GM12873 (cell line): ENCODE data around the gene CTXND1.

ENCODE experiments used
- CTCF ChIP-seq: IDR thresholded peaks from 2 replicates; pipeline ENCODE4 v1.5.1; 2012; ENCODE audit warnings: low read depth, mild to moderate bottlenecking, moderate library complexity, low read length, control low read depth; ENCODE audit not compliant: insufficient read depth; ENCODE audit errors: missing control alignments

The CTXND1 gene

GRCh38 chr15:80252121-80252518 lies at the start of gene CTXND1:
Gene CTXND1 (minus strand): TSS chr15:80252213. CDS start chr15:80201949, 50,264 bp downstream.
- no peak for TF ChIP-seq CTCF

GRCh38 chr15:80301472-80301871 lies 49.5 kb upstream of the CTXND1 start:
- TF ChIP-seq CTCF = no peak

- no peak for TF ChIP-seq CTCF
These were observed 40.1 kb upstream of the CTXND1 start for GRCh38 chr15:80292079-80292478.

- TF ChIP-seq CTCF = no peak
These were observed 37.8 kb upstream of the CTXND1 start for GRCh38 chr15:80289528-80290495.

- no peak for TF ChIP-seq CTCF
These were observed 36.1 kb upstream of the CTXND1 start for GRCh38 chr15:80288131-80288530.

- no peak for TF ChIP-seq CTCF
These were observed 34.0 kb upstream of the CTXND1 start for GRCh38 chr15:80286055-80286454.

- no peak for TF ChIP-seq CTCF
These were observed 33.4 kb upstream of the CTXND1 start for GRCh38 chr15:80285379-80285778.
